Measurements from ENCODE around the gene PDE4B.

DNA sequence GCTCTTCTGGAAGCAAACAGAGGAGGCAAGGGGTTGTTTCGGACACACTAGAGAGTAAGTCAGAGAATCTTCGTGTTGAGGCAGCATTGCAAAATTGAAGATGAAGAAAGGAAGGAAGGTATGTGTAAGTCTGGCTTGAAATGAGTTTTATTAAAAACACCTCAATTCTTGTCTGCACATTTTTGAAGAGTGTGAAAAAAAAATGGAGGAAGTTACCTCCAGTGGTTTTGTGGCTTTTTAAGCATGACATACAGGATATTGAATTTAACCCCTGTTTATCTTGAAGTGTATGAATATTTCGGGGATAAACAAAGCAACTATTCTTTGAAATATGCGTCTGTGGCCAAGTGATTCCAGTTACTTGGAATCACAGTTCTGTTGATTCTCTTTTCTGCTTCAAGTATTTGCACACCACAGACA is 538.0 kb downstream of the PDE4B start:
- TF ChIP-seq POLR2AphosphoS5 (IDR thresholded peaks at IDR 0.05) (no peak), POLR2A (IDR thresholded peaks at IDR 0.05) (no peak)
